Activated T-cell treated with anti-CD3 and anti-CD28 coated beads, Interleukin-2, amount 50 U/mL, for 48 hours (primary cell): ENCODE measurements around the gene RHBDL1.
A peak's percentile ranks its signal among the peaks of the same experiment; 100 is the strongest.

ENCODE experiments used
- DNase-seq, 2 experiments: peaks; one replicate each; pipeline ENCODE4 v3.0.0-alpha.2; 2020

The RHBDL1 gene

GRCh38 chr16:675884-676564, 553 bp downstream of the RHBDL1 start:
- DNase-seq = no peak

DNA sequence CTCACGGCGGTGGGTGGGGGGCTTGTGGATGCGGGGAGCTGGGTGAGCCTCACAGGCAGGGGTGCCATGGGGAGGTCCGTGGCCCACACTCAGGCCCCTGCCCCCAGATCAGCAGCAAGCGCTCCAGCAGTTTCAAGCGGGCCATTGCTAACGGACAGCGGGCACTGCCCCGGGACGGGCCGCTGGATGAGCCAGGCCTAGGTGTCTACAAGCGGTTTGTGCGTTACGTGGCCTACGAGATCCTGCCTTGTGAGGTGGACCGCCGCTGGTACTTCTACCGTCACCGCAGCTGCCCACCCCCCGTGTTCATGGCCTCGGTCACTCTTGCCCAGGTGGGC, 1.1 kb downstream of the RHBDL1 start:
- no peak for DNase-seq

GRCh38 chr16:676913-677312, 1.4 kb downstream of the RHBDL1 start:
- no peak for DNase-seq

GRCh38 chr16:677316-678190, 2.1 kb downstream of the RHBDL1 start:
- DNase-seq = no peak

- no peak for DNase-seq
Measured at GRCh38 chr16:678209-678857, 2.9 kb downstream of the RHBDL1 start.

GRCh38 chr16:678858-679813, 3.7 kb downstream of the RHBDL1 start:
- DNase-seq = peak in 1 of 2 experiments; percentile 77

- DNase-seq = peak; percentile 89 to 93
Measured at GRCh38 chr16:679814-680624, 4.5 kb downstream of the RHBDL1 start, which contains the start of gene STUB1. STUB1 (plus strand) TSS chr16:680410; CDS start chr16:680526, 116 bp downstream.

DNA sequence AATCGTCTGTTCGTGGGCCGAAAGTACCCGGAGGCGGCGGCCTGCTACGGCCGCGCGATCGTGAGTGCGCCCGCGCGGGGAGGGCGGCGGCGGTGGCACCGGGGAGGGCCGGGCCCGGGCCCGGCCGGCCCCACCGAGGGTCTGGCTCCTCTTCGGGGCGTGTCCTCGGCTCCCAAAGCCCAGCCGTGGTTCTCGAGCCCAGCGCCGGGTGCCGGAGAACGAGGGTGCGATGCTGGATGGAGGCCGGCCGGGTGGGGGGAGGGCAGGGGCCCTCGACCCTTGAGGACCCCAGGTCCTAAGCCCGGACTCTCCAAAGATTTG, 5.1 kb downstream of the RHBDL1 start:
- DNase-seq = no peak

DNA sequence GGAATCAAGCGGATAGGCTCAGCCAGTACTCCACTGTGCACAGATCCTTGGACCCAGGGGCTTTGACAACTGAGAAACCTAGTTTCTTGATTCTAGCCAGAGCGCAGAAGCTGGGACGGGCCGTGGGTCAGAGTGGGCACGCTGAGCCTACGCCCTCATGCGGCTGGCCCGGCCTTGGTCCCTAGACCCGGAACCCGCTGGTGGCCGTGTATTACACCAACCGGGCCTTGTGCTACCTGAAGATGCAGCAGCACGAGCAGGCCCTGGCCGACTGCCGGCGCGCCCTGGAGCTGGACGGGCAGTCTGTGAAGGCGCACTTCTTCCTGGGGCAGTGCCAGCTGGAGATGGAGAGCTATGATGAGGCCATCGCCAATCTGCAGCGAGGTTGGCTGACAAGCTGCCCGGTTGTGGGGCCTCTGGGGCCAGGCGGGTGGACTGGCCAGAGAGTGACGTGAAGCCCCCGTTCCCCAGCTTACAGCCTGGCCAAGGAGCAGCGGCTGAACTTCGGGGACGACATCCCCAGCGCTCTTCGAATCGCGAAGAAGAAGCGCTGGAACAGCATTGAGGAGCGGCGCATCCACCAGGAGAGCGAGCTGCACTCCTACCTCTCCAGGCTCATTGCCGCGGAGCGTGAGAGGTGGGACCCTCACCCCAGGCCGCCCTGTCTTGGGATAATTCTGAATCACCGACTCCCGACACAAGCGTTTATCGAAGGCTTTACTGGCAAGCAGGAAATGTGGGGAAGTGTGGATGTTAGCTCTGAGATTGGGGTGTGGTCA, 5.7 kb downstream of the RHBDL1 start:
- peak in 1 of 2 experiments; percentile 51 for DNase-seq

DNA sequence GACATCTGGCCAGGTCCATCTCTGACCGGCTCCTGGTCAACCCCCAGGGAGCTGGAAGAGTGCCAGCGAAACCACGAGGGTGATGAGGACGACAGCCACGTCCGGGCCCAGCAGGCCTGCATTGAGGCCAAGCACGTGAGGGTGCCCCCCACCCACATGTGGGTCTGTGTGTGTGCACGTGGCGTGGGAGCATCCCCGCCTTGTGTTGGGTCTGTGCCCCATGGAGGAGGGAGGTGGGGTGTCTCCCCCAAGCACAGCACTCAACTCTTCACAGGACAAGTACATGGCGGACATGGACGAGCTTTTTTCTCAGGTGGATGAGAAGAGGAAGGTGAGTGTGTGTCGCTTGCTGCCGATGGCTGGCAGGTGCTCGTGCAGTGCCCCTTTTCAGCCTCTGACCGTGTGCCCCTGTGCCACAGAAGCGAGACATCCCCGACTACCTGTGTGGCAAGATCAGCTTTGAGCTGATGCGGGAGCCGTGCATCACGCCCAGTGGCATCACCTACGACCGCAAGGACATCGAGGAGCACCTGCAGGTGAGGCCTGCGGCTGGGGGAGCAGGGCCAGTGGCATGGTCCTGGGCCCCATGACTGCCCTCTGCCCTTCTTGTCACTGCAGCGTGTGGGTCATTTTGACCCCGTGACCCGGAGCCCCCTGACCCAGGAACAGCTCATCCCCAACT, 6.4 kb downstream of the RHBDL1 start:
- no peak for DNase-seq

- DNase-seq = no peak
Measured at GRCh38 chr16:682493-683395, 7.3 kb downstream of the RHBDL1 start.

DNA sequence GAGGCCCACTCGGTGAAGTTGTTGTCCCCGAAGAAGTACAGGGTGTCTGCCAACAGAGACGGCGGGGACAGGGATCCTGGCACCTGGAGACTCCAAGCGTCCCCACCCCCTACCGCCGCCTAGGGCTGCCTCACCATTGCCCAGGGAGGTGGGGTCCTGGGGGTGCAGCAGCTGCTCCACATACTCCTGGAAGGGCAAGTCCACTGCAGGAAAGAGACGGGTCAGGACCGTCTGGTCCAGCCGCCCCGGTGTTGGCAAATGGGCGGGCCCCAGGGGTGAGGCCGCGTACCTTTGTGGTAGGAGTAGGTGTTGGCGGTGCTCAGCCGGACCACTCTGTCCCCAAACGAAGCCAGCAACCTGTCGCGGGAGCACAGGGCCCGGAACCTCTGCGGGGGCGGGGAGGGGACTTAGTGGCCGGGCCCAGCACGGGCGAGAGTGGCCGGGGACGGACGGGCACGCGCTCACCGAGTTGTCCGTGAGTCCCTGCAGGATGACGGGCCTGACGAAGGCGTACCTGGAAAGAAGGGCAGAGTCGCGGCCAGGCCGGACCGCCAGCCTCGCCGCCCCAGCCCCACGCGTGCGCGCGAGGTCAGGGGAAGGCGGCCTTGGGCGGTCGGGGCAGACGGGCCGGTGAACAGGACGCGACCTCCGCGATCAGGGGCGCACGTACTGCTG, 8.1 kb downstream of the RHBDL1 start:
- DNase-seq = peak in 1 of 2 experiments; percentile 42

GRCh38 chr16:684071-684794, 8.8 kb downstream of the RHBDL1 start, which contains the start of gene JMJD8:
JMJD8 (minus strand) TSS chr16:684334; CDS start chr16:684319, 15 bp downstream.
- peak; percentile 95 to 98 for DNase-seq

DNA sequence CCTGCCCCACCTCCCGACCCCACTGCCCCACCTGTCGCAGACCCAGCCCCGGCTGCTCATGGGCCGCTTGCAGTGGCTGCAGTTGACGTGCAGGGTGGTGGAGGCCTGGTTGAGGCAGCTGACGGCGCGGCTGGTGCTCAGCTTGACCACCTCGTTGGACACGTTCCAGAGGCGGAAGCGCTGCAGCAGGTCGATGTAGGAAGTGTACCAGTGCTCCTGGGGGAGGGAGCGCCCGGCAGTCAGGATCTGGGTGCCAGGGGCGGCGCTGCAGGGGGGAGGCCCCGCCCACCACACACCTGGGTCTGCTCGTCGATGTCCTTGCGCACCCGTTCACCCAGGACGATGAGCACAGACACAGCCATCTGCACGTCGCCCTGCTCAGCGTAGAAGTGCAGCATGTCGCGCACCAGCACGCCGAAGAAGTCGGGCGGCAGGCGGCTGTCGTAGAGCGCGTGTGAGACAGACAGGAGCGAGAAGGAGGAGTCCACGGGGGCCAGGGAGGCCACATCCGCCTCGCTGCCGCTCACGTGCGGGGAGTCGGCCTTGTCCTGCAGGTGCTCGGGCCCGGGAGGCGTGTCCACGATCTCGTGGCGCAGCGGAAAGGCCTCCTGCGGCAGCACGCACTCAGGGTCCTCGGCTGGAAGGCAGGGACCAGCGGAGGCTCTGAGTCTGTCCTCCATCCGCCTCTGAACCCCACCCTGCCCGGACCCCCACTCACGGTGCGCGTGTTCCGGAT, 9.7 kb downstream of the RHBDL1 start:
- DNase-seq = no peak

- DNase-seq = no peak
Measured at GRCh38 chr16:685967-686366, 10.5 kb downstream of the RHBDL1 start.

DNA sequence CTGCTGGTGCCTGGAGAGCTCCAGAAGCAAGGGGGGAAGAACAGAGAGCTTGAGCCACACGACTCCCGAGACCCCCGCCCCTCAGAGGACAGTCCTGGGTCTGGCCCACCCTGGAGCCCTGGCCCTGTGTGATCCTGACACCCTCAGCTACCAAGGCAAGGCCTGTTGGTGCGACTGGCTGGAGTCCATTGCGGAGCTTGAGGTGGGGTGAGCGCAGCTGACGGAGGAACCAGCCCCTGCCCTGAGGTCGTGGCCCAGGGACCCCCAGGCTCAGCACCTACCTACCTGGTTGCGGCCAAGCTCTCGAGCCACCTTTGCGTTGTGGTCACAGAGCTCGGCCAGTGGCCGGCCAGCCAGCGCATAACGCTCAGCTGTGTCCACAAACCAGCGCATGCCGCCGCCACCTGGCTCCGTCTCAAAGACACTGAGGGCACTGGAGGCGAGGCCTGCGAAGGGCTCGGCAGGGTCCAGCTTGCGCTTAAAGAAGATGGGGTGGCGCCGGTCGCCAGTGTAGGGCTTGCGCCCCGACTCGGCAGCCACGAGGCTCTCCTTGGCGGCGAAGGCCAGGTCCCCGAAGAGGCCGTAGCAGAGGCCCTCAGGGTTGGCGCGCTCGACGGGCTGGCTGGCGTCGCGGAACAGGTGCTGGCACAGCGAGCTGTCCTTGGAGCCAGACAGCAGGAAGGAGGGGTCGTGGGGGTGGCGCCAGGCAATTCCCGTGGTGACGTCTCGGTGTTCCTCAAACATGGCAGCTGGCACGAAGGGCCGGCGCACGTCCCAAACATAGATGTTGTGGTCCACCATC, 11.2 kb downstream of the RHBDL1 start:
- DNase-seq = no peak
